NCI-H460 (cell line): ENCODE results near the gene EOLA1. TPM values are rescaled to one million over a fixed set of nuclear protein-coding genes. Genes with fewer than 3 reads are reported as not detected.
"Not testable (repeated sequence)": the region's sequence is repeated elsewhere in the genome, so short reads cannot be mapped to it uniquely, and the experiment has no call there.

Source experiments
- DNase-seq: peaks from one replicate; pipeline ENCODE4 v3.0.0-alpha.2; 2016; ENCODE audit warnings: low read depth; ENCODE audit errors: extremely low read depth
- total RNA-seq: library from RNA; depleted of rRNA; stranded (reverse); fragments of >200 nt; shearing (Covaris generic); gene quantifications from 2 replicates; pipeline ENCODE4 v1.2.3, GENCODE V29; 2014

EOLA1 gene
- total RNA-seq, 1 experiment from 2014 or later, result 16.6 TPM

DNA sequence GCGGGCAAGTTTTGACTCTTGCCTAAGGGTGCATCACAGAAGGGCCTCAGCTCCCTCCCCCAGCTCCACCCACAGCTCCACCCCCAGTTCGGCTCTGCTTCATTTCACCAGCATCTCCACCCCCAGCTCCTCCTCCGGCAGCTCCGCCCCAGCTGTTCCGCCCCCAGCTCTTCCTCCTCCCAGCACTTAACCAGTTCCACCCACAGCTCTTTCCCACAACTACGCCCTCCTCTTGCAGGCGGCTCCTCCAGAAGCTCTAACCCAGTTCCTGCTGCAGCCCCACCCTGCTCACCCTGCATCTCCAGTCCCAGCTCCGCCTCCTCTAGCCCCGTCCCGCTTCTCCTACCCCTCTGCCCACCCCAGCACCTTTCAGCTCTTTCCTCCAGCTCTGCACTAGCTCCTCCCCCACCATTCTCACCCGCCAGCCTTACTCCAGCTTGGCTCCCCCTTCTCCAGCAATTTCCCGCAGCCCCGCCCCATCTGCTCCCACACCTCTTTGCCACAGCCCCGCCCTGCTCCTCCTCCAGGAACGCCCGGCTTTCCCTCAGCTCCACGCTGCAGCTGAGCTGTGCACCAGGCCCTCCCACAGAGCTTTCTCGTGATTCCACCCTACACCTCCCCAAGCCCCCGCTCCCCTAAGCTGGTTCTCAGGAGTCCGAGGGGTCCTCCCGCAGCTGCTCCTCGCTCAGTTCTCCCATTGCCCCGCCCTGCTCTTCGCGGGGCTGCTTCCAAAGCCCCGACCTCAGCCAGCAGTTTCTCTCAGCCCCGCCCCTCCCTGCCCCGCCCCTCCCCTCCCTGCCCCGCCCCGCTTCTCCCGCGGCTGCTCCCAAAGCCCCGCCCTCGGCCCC is 1.3 kb upstream of the EOLA1 start:
- peak; percentile 90 for DNase-seq

DNA sequence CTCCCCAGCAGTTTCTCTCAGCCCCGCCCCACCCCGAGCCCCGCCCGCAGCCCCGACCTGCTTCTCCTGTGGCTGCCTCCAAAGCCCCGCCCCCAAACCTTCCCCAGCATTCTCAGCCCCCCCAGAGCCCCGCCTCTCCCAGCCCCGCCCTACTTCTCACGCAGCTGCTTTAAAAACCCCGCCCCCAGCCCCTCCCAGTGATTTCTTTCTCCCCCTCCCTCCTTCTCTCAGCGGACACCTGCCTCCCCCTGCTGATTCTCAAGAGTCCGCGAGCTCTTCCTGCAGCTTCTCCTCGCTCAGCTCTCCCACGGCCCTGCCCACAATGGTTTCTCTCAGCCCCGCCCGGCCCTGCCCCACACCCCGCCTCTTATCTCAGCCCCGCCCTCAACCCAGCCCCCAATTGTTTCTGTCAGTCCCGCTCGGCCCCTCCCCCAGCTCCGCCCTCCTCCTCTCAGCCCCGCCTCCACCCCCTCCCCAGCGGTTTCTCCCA is 636 bp upstream of the EOLA1 start:
- DNase-seq, result peak; percentile 89

DNA sequence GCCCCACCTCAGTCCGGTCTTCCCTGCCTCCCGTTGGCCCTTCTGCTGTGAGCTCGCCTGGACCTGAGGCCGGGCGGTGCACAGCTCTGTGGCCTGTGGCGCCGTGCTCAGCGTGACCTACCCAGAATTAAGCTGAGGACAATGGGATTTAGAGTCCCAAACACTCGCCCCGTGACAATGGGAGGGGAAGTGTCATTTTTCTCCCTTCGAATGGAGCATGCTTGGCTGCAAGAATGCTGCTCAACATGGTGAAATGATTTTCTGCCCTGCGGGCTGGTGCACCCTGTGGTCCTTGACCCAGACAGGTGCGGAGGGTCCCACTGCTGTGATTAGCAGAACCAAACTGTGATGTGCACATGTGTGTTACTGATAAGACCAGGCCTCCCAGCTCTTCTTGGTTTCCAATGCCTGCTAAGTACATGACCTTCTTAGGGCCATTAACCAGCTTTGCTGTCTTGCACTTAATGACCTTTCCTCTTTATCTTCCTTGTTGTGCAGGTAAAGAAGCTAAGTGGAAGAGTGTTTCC is 772 bp downstream of the EOLA1 start:
- DNase-seq, result no peak

DNA sequence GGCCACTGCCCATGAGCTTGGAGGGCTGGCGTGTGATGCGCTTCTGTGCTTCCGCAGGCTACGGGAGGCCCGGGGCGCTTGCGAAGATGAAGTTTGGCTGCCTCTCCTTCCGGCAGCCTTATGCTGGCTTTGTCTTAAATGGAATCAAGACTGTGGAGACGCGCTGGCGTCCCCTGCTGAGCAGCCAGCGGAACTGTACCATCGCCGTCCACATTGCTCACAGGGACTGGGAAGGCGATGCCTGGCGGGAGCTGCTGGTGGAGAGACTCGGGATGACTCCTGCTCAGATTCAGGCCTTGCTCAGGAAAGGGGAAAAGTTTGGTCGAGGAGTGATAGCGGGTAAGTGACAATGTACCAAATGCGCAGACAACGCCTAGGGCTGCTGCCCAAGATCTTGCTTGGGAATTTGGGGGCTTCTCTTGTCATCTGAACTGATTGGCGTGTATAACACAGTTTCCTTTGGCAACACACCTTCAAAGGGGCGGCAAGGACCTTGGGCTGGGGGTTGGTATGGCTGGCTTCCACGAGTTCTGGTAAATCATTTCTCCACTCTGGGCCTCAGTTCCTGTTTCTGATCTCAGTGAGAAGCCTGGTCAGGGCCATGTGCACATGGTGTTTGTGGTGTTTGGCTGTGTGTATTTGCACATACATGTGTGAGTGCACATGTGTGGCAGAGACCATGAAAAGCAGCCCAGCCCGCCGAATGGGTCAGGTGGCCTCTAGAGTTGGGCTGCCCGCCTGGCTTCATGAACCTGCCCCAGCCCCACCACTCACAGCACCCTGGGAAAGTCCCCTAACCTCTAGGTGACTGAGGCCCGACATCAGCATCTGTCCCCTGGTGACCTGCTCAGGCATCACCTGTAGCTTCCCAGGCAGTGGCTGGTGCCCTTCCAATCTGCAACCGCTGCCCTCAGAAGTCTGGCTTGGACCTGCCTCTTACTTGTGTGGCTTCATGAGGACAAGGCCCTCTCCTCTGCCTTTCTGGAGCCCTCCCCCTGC is 5.0 kb downstream of the EOLA1 start:
- DNase-seq, result peak; percentile 9

DNA sequence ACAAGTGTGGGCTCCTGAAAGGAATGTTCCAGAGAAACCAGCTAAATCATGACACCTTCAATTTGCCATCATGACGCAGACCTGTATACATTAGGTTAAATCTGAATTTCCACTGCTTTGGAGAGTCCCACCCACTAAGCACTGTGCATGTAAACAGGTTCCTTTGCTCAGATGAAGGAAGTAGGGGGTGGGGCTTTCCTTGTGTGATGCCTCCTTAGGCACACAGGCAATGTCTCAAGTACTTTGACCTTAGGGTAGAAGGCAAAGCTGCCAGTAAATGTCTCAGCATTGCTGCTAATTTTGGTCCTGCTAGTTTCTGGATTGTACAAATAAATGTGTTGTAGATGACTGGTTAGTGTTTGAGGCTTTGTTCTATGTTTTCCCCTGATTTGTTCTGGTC is 6.2 kb downstream of the EOLA1 start:
- DNase-seq, result not testable (repeated sequence)

DNA sequence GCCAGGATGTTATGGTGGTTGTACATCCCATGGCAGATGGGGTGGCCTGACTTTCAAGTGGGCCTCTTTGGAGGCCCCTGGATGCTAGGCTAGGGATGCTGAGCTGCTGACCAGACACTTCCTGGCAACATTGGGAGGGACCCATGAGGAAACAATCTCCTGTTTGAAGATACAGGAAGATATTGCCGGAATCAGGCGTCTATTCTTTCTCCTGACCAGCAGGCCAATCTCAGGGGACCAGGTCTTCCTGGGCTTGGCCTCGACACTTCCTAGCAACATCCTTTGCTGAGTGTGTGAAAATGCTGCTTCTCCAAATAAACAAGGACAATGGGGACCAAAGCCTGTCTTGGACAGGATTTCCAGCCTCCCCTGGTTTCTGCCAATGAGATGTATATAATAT is 7.0 kb downstream of the EOLA1 start:
- not testable (repeated sequence) for DNase-seq

GRCh38 chrX:149549701-149550100 is 8.9 kb downstream of the EOLA1 start, which contains the start of gene HSFX3:
HSFX3 (minus strand) TSS chrX:149549924; CDS start chrX:149549852, 72 bp downstream.
- not testable (repeated sequence) for DNase-seq

GRCh38 chrX:149550454-149550853 is 9.6 kb downstream of the EOLA1 start:
- DNase-seq, result not testable (repeated sequence)

GRCh38 chrX:149551245-149551938 is 10.6 kb downstream of the EOLA1 start:
- not testable (repeated sequence) for DNase-seq

- DNase-seq, result not testable (repeated sequence)
These were observed 11.1 kb downstream of the EOLA1 start for GRCh38 chrX:149551939-149552248.

- DNase-seq, result not testable (repeated sequence)
These were observed 14.4 kb downstream of the EOLA1 start for GRCh38 chrX:149555251-149555650.

DNA sequence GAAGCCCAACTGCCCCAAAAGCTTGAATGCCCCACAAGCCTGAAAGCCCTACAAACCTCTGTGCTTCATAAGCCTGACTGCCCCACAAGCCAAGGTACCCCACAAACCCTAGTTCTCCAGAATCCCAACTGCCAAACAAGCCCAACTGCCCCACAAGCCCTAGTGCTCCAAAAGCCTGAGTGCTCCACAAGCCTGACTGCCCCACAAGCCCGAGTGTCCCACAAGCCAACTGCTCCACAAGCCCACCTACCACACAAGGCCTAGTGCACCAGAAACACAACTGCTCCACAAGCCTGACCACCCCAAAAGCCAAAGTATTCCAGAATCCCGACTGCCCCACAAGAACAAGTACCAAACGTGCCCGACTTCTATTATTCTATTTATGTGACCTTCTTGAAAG is 22.5 kb downstream of the EOLA1 start:
- no peak for DNase-seq

DNA sequence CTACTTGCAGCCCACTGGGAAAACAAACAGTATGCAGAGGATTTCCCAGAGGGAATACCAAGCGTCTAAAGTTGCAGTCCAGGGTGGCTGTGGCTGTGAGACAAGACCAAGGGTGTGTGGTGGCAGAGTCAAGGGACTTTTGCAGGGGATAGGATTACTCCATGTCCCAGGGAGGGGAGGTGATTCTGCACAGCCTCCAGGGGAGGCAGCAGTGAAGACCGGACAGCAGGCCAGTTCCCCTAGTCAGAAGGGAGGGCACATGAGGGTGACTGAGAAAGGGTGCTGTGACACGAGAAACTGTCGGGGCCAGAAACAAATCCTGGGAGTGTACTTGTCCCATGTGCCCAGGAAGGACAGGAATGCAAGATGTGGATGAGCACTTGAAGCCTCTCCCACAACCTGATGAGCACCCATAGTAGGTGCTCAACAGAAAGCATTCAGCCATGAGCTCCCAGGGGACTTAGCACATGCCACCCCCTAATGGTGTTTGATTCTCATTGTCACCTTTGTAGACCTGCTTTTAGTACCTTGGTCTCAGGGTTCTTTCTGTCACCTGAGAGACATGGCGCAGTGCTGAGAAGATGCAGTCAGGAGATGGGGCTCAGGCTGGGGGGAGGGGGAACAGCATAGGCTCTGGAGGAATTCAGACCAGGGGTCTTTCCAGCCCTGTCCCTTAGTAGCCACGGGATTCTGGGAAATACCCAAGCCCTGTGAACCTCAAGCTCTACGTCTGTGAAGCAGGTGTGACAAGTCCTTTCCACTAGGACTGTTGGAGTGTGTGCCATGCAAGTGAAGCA is 27.0 kb downstream of the EOLA1 start:
- DNase-seq, result no peak

GRCh38 chrX:149568701-149569296 is 28.0 kb downstream of the EOLA1 start:
- no peak for DNase-seq

DNA sequence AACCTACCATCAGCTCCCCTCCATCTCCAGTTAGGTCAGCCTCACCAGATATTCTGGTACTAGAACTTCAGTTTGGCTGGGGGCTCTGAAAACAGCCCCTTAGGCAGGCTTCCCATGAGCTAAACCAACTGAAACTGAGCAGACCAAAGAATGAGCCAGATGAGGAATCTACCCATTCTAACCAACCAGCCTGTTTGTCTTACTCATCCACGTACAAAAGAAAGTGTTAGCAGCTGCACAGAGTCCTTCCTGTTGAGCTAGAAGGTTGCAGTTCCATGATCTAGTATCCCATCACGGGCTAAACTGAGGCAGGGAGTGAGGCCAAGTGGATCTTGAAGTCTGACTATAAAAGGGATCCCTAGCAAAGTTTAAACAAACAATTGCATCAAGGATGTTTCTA is 29.0 kb downstream of the EOLA1 start:
- DNase-seq, result no peak

GRCh38 chrX:149570668-149571067 is 29.9 kb downstream of the EOLA1 start:
- DNase-seq, result no peak

GRCh38 chrX:149571770-149572169 is 31.0 kb downstream of the EOLA1 start:
- no peak for DNase-seq

DNA sequence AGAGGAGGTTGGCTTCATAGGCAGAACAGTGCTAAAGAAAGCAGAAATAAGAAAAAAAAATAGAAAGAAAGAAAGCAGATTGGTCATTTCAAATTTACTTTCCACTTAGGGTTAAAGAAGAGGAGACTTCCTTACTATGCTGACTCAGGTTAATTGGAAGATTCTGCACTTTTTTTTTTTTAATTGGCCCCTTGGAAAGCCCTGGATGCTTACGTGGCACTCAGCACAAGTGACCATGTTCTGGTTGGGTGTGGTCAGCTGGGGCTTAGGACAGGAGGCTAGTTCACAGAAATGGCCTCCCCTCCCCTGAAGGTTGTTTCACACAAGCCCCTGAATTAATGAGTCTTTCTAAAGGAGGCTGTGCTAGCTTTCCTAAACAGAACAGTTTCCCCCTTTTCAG is 31.9 kb downstream of the EOLA1 start:
- no peak for DNase-seq

DNA sequence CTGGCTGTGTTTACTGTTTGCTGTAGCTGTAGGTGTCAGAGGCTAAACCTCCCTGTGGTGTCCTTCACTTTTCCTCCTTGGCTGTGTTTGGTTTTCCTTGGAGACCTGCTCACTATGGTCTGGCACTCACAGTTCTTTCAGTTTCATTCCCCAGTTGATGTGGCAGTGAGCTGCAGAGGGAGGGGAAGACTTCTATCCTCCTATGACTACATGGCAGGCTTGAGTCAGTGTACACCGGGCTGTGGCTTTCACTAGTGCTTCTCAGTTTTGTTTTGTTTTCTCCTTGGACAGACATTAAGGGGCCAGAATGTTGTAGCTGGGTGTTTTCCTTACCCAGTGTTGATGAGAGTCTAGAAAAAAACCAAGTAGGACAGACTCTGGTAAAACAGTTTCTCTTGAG is 32.6 kb downstream of the EOLA1 start:
- DNase-seq, result not testable (repeated sequence)
